HS-27A (cell line): Measurements from ENCODE around the gene FKBP1B.
A peak's percentile ranks its signal among the peaks of the same experiment; 100 is the strongest.
"Not testable (repeated sequence)": the region's sequence is repeated elsewhere in the genome, so short reads cannot be mapped to it uniquely, and the experiment has no call there.

Experiments
- DNase-seq: peaks from one replicate; pipeline ENCODE4 v3.0.0-alpha.2; 2012; ENCODE audit warnings: low read depth, missing footprints

FKBP1B gene

GRCh38 chr2:24022975-24023575 is 26.5 kb upstream of the FKBP1B start:
- DNase-seq: no peak

DNA sequence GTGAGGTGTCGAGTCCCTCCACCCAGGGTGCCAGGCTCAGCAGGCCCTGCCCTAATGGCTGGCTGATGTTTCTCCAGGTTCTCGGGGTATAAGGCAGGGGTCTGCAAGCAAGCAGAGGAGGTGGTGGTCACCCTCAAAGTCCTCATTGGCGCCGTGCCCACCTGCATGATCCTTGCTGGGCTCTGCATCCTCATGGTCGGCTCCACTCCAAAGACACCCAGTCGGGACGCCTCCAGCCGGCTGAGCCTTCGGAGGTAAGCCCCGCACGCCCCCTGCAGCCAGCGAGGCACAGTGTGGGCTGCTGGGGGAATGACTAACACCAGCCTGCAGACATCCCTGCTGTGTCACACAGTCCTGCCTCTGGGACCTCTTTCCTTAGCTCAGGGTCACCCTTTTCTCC is 25.5 kb upstream of the FKBP1B start:
- no peak for DNase-seq

- DNase-seq: no peak
Observed at GRCh38 chr2:24024996-24025663, 24.4 kb upstream of the FKBP1B start.

GRCh38 chr2:24026233-24026632 is 23.3 kb upstream of the FKBP1B start:
- DNase-seq: no peak

DNA sequence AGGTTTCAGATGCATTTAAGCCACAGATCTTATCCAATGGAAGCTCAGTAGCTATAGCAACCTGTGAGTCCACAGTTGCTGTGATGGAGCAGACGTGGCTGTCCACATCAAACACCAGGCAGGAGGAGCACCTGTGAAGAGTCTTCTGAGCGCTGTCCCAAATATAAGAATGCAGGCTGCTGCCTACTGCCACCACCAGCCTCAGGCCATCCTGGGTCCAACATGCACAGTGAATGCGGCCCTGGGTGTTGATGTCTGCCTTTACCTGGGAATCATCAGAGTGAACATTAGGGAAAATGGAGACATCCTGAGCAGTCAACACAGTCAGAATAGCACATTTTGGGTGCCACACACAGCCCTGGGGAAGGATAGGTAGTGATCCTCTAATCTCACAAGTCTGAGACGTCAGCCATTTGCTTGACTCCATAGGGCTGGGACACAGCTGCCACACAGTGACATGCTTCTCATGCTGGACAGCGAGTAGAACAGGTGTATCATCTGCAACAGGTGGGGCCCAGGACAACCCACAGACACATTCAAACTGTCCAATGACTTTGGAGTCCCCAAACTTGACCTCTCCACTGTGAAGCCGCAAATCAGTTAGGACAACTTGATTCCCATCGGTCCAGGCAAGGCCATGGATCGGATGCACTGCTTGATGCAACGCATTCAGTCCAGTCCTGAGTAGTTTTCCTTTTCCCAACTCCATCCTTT is 10.6 kb upstream of the FKBP1B start:
- DNase-seq: no peak

DNA sequence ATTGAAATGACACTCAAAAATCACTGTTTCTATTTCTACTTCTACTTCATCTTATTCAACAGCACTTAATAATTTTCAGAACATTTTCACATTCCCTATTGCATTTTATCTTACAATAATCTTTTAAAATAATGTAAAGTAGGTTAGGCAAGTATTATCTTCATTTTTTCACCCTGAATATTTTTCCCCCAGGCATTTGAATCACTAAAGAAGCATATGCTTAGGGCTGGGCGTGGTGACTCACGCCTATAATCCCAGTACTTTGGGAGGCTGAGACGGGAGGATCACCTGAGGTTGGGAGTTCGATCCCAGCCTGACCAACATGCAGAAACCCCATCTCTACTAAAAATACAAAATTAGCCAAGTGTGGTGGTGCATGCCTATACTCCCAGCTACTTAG is 9.0 kb upstream of the FKBP1B start:
- no peak for DNase-seq

DNA sequence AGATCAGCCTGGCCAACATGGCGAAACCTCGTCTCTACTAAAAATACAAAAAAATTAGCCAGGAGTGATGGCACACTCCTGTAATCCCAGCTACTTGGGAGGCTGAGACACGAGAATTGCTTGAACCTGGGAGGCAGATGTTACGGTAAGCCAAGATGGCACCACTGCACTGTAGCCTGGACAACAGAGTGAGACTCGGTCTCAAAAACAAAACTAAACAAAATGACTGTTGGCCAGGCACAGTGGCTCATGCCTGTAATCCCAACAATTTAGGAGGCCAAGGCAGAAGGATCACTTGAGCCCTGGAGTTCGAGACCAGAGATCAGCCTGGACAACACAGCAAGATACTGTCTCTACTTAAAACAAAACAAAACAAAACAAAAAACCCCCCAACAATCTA is 6.4 kb upstream of the FKBP1B start:
- DNase-seq: not testable (repeated sequence)

- DNase-seq: no peak
Observed at GRCh38 chr2:24045511-24046508, 3.7 kb upstream of the FKBP1B start.

DNA sequence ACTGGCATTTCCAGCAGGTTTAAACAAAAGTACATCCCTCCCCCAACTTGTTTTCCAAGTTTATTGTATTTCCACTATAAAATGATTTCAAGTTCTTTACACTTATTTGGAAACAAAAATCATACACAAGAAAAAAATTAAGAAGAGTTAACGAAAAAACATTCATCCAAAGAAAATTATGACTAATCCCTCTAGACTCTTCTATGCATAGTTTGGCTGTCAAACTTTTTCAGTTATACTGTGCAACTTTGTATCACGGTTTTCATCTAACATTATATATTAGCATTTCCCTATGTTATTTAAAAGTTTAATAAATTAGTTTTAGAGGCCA is 3.0 kb upstream of the FKBP1B start:
- no peak for DNase-seq

GRCh38 chr2:24046930-24047702 is 2.4 kb upstream of the FKBP1B start, which contains the start of gene WDCP:
Gene WDCP, minus strand, starts transcription at chr2:24047391. Its CDS starts 7,897 bp downstream, at chr2:24039494.
- peak; percentile 93 for DNase-seq

GRCh38 chr2:24047703-24048033 is 1.9 kb upstream of the FKBP1B start:
- DNase-seq: no peak

- no peak for DNase-seq
Observed at GRCh38 chr2:24048769-24049484, 614 bp upstream of the FKBP1B start.

GRCh38 chr2:24050041-24050979 is 769 bp downstream of the FKBP1B start:
- DNase-seq: no peak

GRCh38 chr2:24051833-24052232 is 2.3 kb downstream of the FKBP1B start:
- DNase-seq: no peak

DNA sequence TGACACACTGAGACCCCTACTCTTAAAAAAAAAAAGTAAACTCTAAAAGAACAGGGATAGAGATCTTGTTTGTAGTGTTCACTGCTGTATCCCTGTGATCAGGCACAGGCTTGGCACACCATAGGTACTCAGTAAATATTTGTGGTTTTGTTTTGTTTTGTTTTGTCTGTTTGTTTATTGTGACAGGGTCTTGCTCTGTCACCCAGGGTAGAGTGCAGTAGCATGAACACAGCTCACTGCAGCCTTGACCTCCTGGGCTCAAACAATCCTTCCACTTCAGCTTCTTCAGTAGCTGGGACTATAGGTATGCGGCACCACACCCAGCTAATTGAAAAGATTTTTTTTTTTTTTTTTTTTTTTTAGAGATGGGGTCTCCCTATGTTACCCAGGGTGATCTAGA is 3.4 kb downstream of the FKBP1B start:
- no peak for DNase-seq

GRCh38 chr2:24054366-24055010 is 4.9 kb downstream of the FKBP1B start:
- no peak for DNase-seq

- no peak for DNase-seq
Observed at GRCh38 chr2:24055750-24056149, 6.2 kb downstream of the FKBP1B start.

DNA sequence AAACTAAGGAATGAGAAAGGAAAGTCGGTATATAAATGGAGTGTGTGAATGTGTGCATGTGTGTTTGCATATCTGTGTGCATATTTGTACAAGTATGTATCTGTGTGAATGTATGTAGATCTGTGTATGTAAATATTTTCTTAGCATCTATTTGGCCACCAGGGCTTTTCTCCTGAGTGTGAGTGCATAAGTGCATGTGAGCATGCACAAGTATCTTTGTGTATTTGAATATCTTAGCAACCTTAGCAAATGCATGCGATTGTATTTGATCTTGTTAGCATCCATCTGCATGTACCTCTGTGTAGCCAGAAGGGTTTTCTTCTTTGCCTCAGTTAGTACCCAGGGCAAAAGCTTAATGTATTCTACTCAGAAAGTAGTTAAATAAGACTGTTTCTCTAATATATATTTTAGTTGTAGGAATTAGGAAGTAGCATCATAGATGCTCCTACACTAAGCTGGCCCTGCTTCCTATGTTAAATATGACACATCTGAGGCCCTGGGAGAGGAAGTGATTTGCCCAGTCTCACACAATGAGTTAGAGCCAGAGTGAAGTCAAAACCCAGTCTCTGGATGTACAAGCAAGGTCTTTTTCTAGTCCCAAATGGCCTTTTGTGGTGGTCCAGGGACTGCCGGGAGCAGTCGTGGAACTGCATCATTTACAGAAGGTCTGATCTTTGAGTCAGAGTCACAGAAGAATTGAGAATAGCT is 9.2 kb downstream of the FKBP1B start:
- DNase-seq: no peak

DNA sequence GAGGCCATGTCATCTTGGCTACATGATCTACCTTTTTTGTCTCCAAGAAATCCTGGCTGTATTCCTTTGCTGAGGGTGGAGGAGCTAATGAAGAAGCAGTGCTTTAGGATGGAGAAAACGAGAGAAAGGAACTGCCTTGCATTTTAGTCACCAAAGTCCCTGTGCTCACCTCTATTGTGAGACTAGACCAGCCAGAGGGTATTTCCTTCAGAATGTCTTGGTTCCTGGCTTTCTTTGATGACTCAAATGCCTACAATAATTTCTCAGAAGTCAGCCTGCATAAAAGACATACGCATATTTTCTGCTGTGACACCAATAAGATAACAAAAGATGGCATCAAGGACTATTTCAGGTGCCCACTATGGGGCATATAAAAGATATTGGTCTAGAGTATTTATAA is 15.8 kb downstream of the FKBP1B start:
- no peak for DNase-seq
